HepG2 (cell line): Measurements from ENCODE around the gene POLR1G. TPM values are rescaled to one million over a fixed set of nuclear protein-coding genes. Genes with fewer than 3 reads are reported as not detected.

ENCODE experiments used
- AKAP8 ChIP-seq: sonication (generic); formaldehyde crosslinking; IDR thresholded peaks from 2 replicates; pipeline ENCODE4 v1.5.1; 2020; ENCODE audit warnings: mild to moderate bottlenecking, missing genetic modification reagents
- ARID2 ChIP-seq: sonication (generic); formaldehyde crosslinking; IDR thresholded peaks from 2 replicates; pipeline ENCODE4 v1.8.1; 2022; ENCODE audit warnings: mild to moderate bottlenecking, missing genetic modification reagents, borderline replicate concordance
- ASH2L ChIP-seq: fragments of 300-600, 200-600 bp; sonication (generic); IDR thresholded peaks from 2 replicates; pipeline ENCODE4 v1.7.0; 2017; ENCODE audit warnings: low read depth, mild to moderate bottlenecking, moderate library complexity, mixed read lengths, low read length; ENCODE audit not compliant: insufficient read length
- HDAC1 ChIP-seq: sonication (generic); formaldehyde crosslinking; IDR thresholded peaks from 2 replicates; pipeline ENCODE4 v1.5.1; 2020; ENCODE audit warnings: mild to moderate bottlenecking, missing genetic modification reagents
- RAD21 ChIP-seq: fragments of 450-650 bp; formaldehyde crosslinking; IDR thresholded peaks from 2 replicates; pipeline ENCODE4 v1.5.0; 2020; ENCODE audit warnings: mild to moderate bottlenecking
- SMYD3 ChIP-seq: sonication (generic); formaldehyde crosslinking; IDR thresholded peaks from 2 replicates; pipeline ENCODE4 v1.8.1; 2023; ENCODE audit warnings: mild to moderate bottlenecking, missing genetic modification reagents
- TARDBP ChIP-seq: sonication (generic); formaldehyde crosslinking; IDR thresholded peaks from 2 replicates; pipeline ENCODE4 v1.8.0; 2022; ENCODE audit warnings: mild to moderate bottlenecking, missing genetic modification reagents
- TGIF2 ChIP-seq: IDR thresholded peaks from 2 replicates; pipeline ENCODE4 v1.6.1; 2016; ENCODE audit warnings: control low read depth, missing compliant biosample characterization
- YEATS4 ChIP-seq: sonication (generic); formaldehyde crosslinking; IDR thresholded peaks from 2 replicates; pipeline ENCODE4 v1.4.0; 2020; ENCODE audit warnings: missing genetic modification reagents, borderline replicate concordance
- ZFP82 ChIP-seq: sonication (generic); formaldehyde crosslinking; IDR thresholded peaks from 2 replicates; pipeline ENCODE4 v1.5.1; 2020; ENCODE audit warnings: mild to moderate bottlenecking, missing genetic modification reagents, borderline replicate concordance
- ZIK1 ChIP-seq: sonication (generic); formaldehyde crosslinking; IDR thresholded peaks from 2 replicates; pipeline ENCODE4 v1.5.0; 2020; ENCODE audit warnings: mild to moderate bottlenecking, low read depth, missing genetic modification reagents, borderline replicate concordance
- ZMYM2 ChIP-seq: sonication (generic); formaldehyde crosslinking; IDR thresholded peaks from 2 replicates; pipeline ENCODE4 v1.8.0; 2022; ENCODE audit warnings: mild to moderate bottlenecking, missing genetic modification reagents
- ZNF230 ChIP-seq: sonication (generic); formaldehyde crosslinking; IDR thresholded peaks from 2 replicates; pipeline ENCODE4 v1.4.0; 2020; ENCODE audit warnings: mild to moderate bottlenecking, missing genetic modification reagents
- ZNF335 ChIP-seq: sonication (generic); formaldehyde crosslinking; IDR thresholded peaks from 2 replicates; pipeline ENCODE4 v1.4.0; 2020; ENCODE audit warnings: missing genetic modification reagents
- ZNF350 ChIP-seq: sonication (generic); formaldehyde crosslinking; IDR thresholded peaks from 2 replicates; pipeline ENCODE4 v1.4.0; 2020; ENCODE audit warnings: mild to moderate bottlenecking, low read depth, missing genetic modification reagents, borderline replicate concordance
- ZNF558 ChIP-seq: sonication (generic); formaldehyde crosslinking; IDR thresholded peaks from 2 replicates; pipeline ENCODE4 v1.9.0; 2022; ENCODE audit warnings: mild to moderate bottlenecking, missing genetic modification reagents, borderline replicate concordance
- ZNF674 ChIP-seq: sonication (generic); formaldehyde crosslinking; IDR thresholded peaks from 2 replicates; pipeline ENCODE4 v1.5.0; 2020; ENCODE audit warnings: low read depth, mild to moderate bottlenecking, missing genetic modification reagents
- ZNF773 ChIP-seq: sonication (generic); formaldehyde crosslinking; IDR thresholded peaks from 2 replicates; pipeline ENCODE4 v1.4.0; 2020; ENCODE audit warnings: missing genetic modification reagents, borderline replicate concordance
- polyA plus RNA-seq, 8 experiments: library from polyadenylated mRNA; depleted of rRNA in 3 of 8; stranded (reverse) in 7 of 8; unstranded in 1 of 8; fragments of >200 nt; fragmentation: Illumina TruSeq in 4 of 8; extraction: Trizol in 4 of 8; gene quantifications; 2 replicates each; pipeline versions ENCODE4 v1.2.1 to v1.2.3, GENCODE V29; 2011 to 2016; ENCODE audit warnings: low read depth in 4 of 8, missing spikeins in 1 of 8, mixed read lengths in 1 of 8; ENCODE audit not compliant: insufficient read depth in 1 of 8
- total RNA-seq, 5 experiments: library from RNA; depleted of rRNA; stranded (reverse); fragments of >200 nt; fragmentation: Illumina TruSeq; extraction: Trizol; gene quantifications; 2 replicates each; pipeline ENCODE4 v1.2.3, GENCODE V29; 2016; ENCODE audit warnings: low read depth in 1 of 5
- TF ChIP-seq, protein P1 (sequence below): sonication (generic); formaldehyde crosslinking; conservative IDR thresholded peaks from 2 replicates; pipeline ENCODE4 v1.4.0; 2020; ENCODE audit warnings: missing genetic modification reagents
- TF ChIP-seq, protein P2 (sequence below): sonication (generic); formaldehyde crosslinking; IDR thresholded peaks from 2 replicates; pipeline ENCODE4 v1.4.0; 2020; ENCODE audit warnings: mild to moderate bottlenecking, missing genetic modification reagents
- TF ChIP-seq, protein P3 (sequence below): sonication (generic); formaldehyde crosslinking; IDR thresholded peaks from 2 replicates; pipeline ENCODE4 v1.5.0; 2020; ENCODE audit warnings: missing genetic modification reagents
- TF ChIP-seq, protein P4 (sequence below): sonication (generic); formaldehyde crosslinking; IDR thresholded peaks from 2 replicates; pipeline ENCODE4 v1.5.0; 2020; ENCODE audit warnings: missing genetic modification reagents

POLR1G gene
- total and polyA plus RNA-seq, 2 of the 13 experiments (the other 11 are each of a cell fraction or from before 2014, with no cell fraction given) = 3.5 to 20.8 TPM

DNA sequence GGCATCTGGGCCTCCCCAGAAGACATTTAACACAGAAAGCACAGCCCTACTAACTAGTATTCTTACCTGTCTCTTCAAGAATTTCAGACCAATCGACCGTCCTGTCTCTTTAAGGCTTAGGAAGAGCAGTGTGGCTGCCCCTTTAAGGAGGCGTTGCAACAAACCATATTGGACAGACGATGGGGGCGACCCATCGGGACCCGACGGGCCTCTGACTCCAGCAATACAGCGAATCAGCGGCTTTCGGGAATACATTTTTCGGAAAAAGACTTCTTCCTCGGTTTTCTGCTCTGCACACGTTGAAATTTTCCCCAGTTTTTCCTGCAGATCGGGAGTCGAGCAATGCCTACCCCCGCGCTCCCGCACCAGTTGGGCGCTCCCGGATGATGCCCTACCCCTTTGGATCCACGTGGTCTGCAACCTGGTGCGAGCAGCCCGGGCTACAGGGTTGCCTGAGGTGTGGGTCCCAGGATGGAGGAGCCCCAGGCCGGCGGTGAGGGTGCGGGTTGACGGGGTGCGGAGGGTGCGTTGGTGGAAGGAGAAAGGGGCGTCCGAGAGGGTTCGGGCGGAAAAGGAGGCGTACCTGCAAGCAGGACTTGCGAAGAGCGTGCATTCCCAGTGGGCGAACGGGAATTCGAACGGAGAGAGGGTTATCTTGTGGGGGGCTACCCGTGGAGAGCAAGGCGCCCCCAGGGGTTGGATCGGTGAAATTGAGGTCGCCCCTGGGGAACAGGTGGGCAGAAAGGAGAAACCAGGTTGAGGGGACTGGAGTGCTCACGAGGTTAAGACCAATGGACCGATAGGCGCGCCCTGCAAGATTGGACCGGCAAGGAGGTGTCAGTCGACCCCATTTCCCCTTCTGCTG is at the start of gene POLR1G (continued):
- TF ChIP-seq, protein P1, sequence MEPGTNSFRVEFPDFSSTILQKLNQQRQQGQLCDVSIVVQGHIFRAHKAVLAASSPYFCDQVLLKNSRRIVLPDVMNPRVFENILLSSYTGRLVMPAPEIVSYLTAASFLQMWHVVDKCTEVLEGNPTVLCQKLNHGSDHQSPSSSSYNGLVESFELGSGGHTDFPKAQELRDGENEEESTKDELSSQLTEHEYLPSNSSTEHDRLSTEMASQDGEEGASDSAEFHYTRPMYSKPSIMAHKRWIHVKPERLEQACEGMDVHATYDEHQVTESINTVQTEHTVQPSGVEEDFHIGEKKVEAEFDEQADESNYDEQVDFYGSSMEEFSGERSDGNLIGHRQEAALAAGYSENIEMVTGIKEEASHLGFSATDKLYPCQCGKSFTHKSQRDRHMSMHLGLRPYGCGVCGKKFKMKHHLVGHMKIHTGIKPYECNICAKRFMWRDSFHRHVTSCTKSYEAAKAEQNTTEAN (CRISPR knock-in tag) = peak; percentile 54; the same call in 1 of the 2 replicates
- peak; percentile 63; the same call in 1 of the 2 replicates for TF ChIP-seq ZNF230 (CRISPR knock-in tag)
- 0 out of 2 replicates have a peak, but pooled peaks have one; percentile 13 for TF ChIP-seq ZNF773 (CRISPR knock-in tag)
- 0 out of 2 replicates have a peak, but pooled peaks have one; percentile 36 for TF ChIP-seq ZFP82
- TF ChIP-seq, protein P2, sequence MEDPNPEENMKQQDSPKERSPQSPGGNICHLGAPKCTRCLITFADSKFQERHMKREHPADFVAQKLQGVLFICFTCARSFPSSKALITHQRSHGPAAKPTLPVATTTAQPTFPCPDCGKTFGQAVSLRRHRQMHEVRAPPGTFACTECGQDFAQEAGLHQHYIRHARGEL (CRISPR knock-in tag) = no peak
- TF ChIP-seq ARID2 = peak; percentile 63; the same call in 1 of the 2 replicates
- TF ChIP-seq, protein P3, sequence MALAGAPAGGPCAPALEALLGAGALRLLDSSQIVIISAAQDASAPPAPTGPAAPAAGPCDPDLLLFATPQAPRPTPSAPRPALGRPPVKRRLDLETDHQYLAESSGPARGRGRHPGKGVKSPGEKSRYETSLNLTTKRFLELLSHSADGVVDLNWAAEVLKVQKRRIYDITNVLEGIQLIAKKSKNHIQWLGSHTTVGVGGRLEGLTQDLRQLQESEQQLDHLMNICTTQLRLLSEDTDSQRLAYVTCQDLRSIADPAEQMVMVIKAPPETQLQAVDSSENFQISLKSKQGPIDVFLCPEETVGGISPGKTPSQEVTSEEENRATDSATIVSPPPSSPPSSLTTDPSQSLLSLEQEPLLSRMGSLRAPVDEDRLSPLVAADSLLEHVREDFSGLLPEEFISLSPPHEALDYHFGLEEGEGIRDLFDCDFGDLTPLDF (CRISPR knock-in tag) = peak; percentile 35; the same call in 1 of the 2 replicates
- peak; percentile 39; the same call in 1 of the 2 replicates for TF ChIP-seq ZNF335
- TF ChIP-seq TARDBP = peak; percentile 68
- TF ChIP-seq AKAP8 (CRISPR knock-in tag) = 0 out of 2 replicates have a peak, but pooled peaks have one; percentile 58
- TF ChIP-seq, protein P4, sequence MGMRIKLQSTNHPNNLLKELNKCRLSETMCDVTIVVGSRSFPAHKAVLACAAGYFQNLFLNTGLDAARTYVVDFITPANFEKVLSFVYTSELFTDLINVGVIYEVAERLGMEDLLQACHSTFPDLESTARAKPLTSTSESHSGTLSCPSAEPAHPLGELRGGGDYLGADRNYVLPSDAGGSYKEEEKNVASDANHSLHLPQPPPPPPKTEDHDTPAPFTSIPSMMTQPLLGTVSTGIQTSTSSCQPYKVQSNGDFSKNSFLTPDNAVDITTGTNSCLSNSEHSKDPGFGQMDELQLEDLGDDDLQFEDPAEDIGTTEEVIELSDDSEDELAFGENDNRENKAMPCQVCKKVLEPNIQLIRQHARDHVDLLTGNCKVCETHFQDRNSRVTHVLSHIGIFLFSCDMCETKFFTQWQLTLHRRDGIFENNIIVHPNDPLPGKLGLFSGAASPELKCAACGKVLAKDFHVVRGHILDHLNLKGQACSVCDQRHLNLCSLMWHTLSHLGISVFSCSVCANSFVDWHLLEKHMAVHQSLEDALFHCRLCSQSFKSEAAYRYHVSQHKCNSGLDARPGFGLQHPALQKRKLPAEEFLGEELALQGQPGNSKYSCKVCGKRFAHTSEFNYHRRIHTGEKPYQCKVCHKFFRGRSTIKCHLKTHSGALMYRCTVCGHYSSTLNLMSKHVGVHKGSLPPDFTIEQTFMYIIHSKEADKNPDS = 0 out of 2 replicates have a peak, but pooled peaks have one; percentile 60
- TF ChIP-seq SMYD3 (CRISPR knock-in tag) = 0 out of 2 replicates have a peak, but pooled peaks have one; percentile 78
- no peak for TF ChIP-seq ZMYM2 (CRISPR knock-in tag)
- TF ChIP-seq YEATS4 (CRISPR knock-in tag) = peak; percentile 66
- TF ChIP-seq ZNF350 = peak; percentile 69; the same call in 1 of the 2 replicates
- peak; percentile 96 for TF ChIP-seq HDAC1 (CRISPR knock-in tag)
- no peak for TF ChIP-seq ZNF674 (CRISPR knock-in tag)
- peak; percentile 81; the same call in 1 of the 2 replicates for TF ChIP-seq TGIF2 (CRISPR knock-in tag)
- TF ChIP-seq ASH2L = peak; percentile 87
- 0 out of 2 replicates have a peak, but pooled peaks have one; percentile 24 for TF ChIP-seq ZNF558 (CRISPR knock-in tag)
- TF ChIP-seq ZIK1 (CRISPR knock-in tag) = 0 out of 2 replicates have a peak, but pooled peaks have one; percentile 32
- 0 out of 2 replicates have a peak, but pooled peaks have one; percentile 30 for TF ChIP-seq RAD21 (CRISPR knock-in tag)
